Panc1 (cell line): ENCODE data around the gene MEIOC.

Experiments
- POLR2AphosphoS5 ChIP-seq: IDR thresholded peaks from 2 replicates; pipeline ENCODE4 v1.6.1; 2012; ENCODE audit warnings: mild to moderate bottlenecking, low read depth, low read length, moderate library complexity
- SIN3A ChIP-seq: IDR thresholded peaks from 2 replicates; pipeline ENCODE4 v1.6.1; 2012; ENCODE audit warnings: low read depth, mild to moderate bottlenecking, low read length, moderate library complexity, borderline replicate concordance; ENCODE audit not compliant: insufficient read depth
- TCF7L2 ChIP-seq: IDR thresholded peaks from 2 replicates; pipeline ENCODE4 v1.6.1; 2011; ENCODE audit warnings: mild to moderate bottlenecking, low read depth, low read length, inconsistent platforms
- TF ChIP-seq, protein P1 (sequence below): fragments of 450-650 bp; IDR thresholded peaks from 2 replicates; pipeline ENCODE4 v1.5.1; 2017; ENCODE audit warnings: mild to moderate bottlenecking
- TF ChIP-seq, protein P2 (sequence below), 2 experiments: IDR thresholded peaks; 2 replicates each; pipeline ENCODE4 v1.6.1; 2011 to 2012; ENCODE audit warnings: low read depth in 2 of 2, control low read depth in 1 of 2, low read length in 1 of 2, mild to moderate bottlenecking in 1 of 2, moderate library complexity in 1 of 2; ENCODE audit not compliant: insufficient read depth in 1 of 2

DNA sequence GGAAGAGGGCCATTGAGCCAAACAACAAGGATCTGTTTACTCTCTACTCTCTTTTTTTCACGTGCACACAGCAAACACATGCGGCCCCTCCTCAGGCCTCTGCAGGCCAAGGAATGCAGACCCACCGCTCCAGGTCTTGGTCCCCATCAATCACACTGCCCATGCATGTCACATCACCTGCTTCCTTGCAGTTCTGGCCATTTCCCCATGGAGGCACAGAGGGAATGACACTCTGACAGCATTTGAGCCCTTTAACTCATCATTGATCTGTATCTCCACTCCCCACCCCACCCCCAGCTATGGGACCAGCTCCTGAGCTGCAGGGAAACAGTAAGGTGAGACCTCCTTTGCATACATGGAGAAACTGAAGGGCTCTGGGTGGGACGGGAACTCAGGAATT lies 45.9 kb upstream of the MEIOC start:
- TF ChIP-seq, protein P1, sequence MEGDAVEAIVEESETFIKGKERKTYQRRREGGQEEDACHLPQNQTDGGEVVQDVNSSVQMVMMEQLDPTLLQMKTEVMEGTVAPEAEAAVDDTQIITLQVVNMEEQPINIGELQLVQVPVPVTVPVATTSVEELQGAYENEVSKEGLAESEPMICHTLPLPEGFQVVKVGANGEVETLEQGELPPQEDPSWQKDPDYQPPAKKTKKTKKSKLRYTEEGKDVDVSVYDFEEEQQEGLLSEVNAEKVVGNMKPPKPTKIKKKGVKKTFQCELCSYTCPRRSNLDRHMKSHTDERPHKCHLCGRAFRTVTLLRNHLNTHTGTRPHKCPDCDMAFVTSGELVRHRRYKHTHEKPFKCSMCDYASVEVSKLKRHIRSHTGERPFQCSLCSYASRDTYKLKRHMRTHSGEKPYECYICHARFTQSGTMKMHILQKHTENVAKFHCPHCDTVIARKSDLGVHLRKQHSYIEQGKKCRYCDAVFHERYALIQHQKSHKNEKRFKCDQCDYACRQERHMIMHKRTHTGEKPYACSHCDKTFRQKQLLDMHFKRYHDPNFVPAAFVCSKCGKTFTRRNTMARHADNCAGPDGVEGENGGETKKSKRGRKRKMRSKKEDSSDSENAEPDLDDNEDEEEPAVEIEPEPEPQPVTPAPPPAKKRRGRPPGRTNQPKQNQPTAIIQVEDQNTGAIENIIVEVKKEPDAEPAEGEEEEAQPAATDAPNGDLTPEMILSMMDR: no peak
- TF ChIP-seq POLR2AphosphoS5 (no peak), SIN3A (no peak), TCF7L2 (no peak)
- TF ChIP-seq, protein P2, sequence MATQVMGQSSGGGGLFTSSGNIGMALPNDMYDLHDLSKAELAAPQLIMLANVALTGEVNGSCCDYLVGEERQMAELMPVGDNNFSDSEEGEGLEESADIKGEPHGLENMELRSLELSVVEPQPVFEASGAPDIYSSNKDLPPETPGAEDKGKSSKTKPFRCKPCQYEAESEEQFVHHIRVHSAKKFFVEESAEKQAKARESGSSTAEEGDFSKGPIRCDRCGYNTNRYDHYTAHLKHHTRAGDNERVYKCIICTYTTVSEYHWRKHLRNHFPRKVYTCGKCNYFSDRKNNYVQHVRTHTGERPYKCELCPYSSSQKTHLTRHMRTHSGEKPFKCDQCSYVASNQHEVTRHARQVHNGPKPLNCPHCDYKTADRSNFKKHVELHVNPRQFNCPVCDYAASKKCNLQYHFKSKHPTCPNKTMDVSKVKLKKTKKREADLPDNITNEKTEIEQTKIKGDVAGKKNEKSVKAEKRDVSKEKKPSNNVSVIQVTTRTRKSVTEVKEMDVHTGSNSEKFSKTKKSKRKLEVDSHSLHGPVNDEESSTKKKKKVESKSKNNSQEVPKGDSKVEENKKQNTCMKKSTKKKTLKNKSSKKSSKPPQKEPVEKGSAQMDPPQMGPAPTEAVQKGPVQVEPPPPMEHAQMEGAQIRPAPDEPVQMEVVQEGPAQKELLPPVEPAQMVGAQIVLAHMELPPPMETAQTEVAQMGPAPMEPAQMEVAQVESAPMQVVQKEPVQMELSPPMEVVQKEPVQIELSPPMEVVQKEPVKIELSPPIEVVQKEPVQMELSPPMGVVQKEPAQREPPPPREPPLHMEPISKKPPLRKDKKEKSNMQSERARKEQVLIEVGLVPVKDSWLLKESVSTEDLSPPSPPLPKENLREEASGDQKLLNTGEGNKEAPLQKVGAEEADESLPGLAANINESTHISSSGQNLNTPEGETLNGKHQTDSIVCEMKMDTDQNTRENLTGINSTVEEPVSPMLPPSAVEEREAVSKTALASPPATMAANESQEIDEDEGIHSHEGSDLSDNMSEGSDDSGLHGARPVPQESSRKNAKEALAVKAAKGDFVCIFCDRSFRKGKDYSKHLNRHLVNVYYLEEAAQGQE (IDR thresholded peaks at IDR 0.05; ENCODE audit: insufficient read depth in 1 of 2, low read depth in 2 of 2, low read length in 1 of 2): no peak
